PC-3 (cell line): Measurements from ENCODE around the gene SPHKAP. TPM values are rescaled to one million over a fixed set of nuclear protein-coding genes. Genes with fewer than 3 reads are reported as not detected.

Source experiments
- ATAC-seq: fragments of 200-7000 bp; cut with Tn5 transposase; 2 replicates; pipeline ENCODE4 v1.9.1; 2020; ENCODE audit warnings: mild to moderate bottlenecking, moderate library complexity
- BruUV-seq: library from RNA; stranded (reverse); fragments of 400-500 nt; replicated peaks from 2 replicates; lab custom pipeline; 2021; lab: Mats Ljungman, UMichigan
- CTCF ChIA-PET: fragments of 300-600 bp; sonication (Branson Sonifier 250); formaldehyde crosslinking; loops from one replicate; lab custom pipeline; 2022; ENCODE audit warnings: antibody characterized with exemption; lab: Charles Lee
- POLR2A ChIA-PET: fragments of 300-600 bp; sonication (Branson Sonifier 250); formaldehyde crosslinking; loops from one replicate; lab custom pipeline; 2022; ENCODE audit warnings: antibody characterized with exemption; ENCODE audit not compliant: unreplicated experiment; lab: Charles Lee
- DNase-seq: peaks from one replicate; pipeline ENCODE4 v3.0.0-alpha.2; 2015
- H2AFZ ChIP-seq: fragments of 300-600 bp; sonication (generic); 2 replicates; pipeline ENCODE4 v1.6.0; 2016; ENCODE audit warnings: antibody characterized with exemption, low read length
- H3F3A ChIP-seq: fragments of 300-600 bp; sonication (generic); one replicate; pipeline ENCODE4 v1.6.0; 2017; ENCODE audit warnings: antibody characterized with exemption, low read length, control low read depth, mild to moderate bottlenecking; ENCODE audit not compliant: unreplicated experiment
- H3K27ac ChIP-seq: fragments of 300-600 bp; sonication (generic); 2 replicates; pipeline ENCODE4 v1.5.1; 2016; ENCODE audit warnings: mild to moderate bottlenecking, low read length
- H3K27me3 ChIP-seq: fragments of 300-600 bp; sonication (generic); 2 replicates; pipeline ENCODE4 v1.6.1; 2016; ENCODE audit warnings: low read length, mixed read lengths
- H3K36me3 ChIP-seq: fragments of 300-600 bp; sonication (generic); 2 replicates; pipeline ENCODE4 v1.6.1; 2016; ENCODE audit warnings: low read depth, mixed run types, low read length, mixed read lengths
- H3K4me1 ChIP-seq: fragments of 300-600 bp; sonication (generic); 2 replicates; pipeline ENCODE4 v1.5.1; 2016; ENCODE audit warnings: low read length; ENCODE audit not compliant: insufficient read depth
- H3K4me2 ChIP-seq: fragments of 300-600 bp; sonication (generic); 2 replicates; pipeline ENCODE4 v1.6.0; 2016; ENCODE audit warnings: low read length
- H3K4me3 ChIP-seq: fragments of 300-600 bp; sonication (generic); 2 replicates; pipeline ENCODE4 v1.5.1; 2016; ENCODE audit warnings: mild to moderate bottlenecking, low read length, mixed read lengths
- H3K79me2 ChIP-seq: fragments of 300-600 bp; sonication (generic); 2 replicates; pipeline ENCODE4 v1.6.1; 2017; ENCODE audit warnings: low read length, mixed read lengths
- H3K9ac ChIP-seq: fragments of 300-600 bp; sonication (generic); 2 replicates; pipeline ENCODE4 v1.6.0; 2016; ENCODE audit warnings: mild to moderate bottlenecking, low read length
- H3K9me2 ChIP-seq: fragments of 300-600 bp; sonication (generic); replicated peaks from 2 replicates; pipeline ENCODE4 v1.6.1; 2016; ENCODE audit warnings: mixed run types, low read length, mixed read lengths
- H3K9me3 ChIP-seq: fragments of 300-600 bp; sonication (generic); 2 replicates; pipeline ENCODE4 v1.6.1; 2016; ENCODE audit warnings: low read length, mixed read lengths
- H4K20me1 ChIP-seq: fragments of 300-600 bp; sonication (generic); 2 replicates; pipeline ENCODE4 v1.6.1; 2016; ENCODE audit warnings: low read length, mixed read lengths
- EZH2 ChIP-seq: fragments of 300-600 bp; sonication (generic); IDR thresholded peaks from one replicate; pipeline ENCODE4 v1.6.1; 2017; ENCODE audit warnings: antibody characterized with exemption, mild to moderate bottlenecking, low read length; ENCODE audit not compliant: unreplicated experiment
- EZH2phosphoT487 ChIP-seq: fragments of 300-600 bp; sonication (generic); IDR thresholded peaks from 2 replicates; pipeline ENCODE4 v1.6.1; 2018; ENCODE audit warnings: mild to moderate bottlenecking, antibody characterized with exemption, low read length, borderline replicate concordance
- intact Hi-C: fragments of 100-400 bp; cut with micrococcal nuclease; formaldehyde crosslinking; loops from 2 replicates; pipeline ENCODE4 v1.9.0; 2023
- total RNA-seq: library from RNA; depleted of rRNA; stranded (reverse); fragments of >200 nt; gene quantifications from 2 replicates; pipeline ENCODE4 v1.2.3, GENCODE V29; 2014
- TF ChIP-seq, protein P1 (sequence below): fragments of 300-600 bp; sonication (generic); conservative IDR thresholded peaks from 2 replicates; pipeline ENCODE4 v1.5.1; 2017; ENCODE audit warnings: antibody characterized with exemption, low read depth, mild to moderate bottlenecking, low read length

SPHKAP gene
- total RNA-seq, 1 experiment from 2014 or later, result not detected

DNA sequence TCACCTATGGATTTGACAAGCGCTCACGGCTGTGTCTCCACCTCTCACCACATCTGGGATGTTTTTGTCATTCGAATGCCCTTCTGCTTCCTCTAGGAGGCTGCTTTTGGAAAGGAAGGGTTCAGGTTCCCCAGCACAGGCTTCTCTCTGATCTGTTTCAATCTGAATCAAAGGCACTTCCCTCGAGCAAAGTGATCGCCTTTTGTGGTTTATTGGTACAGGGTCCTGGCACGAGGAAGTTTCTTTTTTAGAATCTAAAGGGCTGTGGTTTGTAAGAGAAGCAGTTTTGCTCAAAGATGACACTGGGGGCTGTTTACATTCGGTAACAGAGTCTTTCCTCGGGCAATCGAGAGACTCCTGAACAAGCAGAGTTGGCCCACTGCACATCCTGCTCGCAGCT, 165.1 kb downstream of the SPHKAP start:
- ChIA-PET CTCF (no interaction called here), POLR2A (no interaction called here)
- H3K9me2 ChIP-seq, result no peaks in the 10 kb centered on the region
- no peak overlapping the region for H3K4me3 ChIP-seq
- no peaks in the 10 kb centered on the region for H3K36me3 ChIP-seq
- H3K79me2 ChIP-seq, result no peaks in the 10 kb centered on the region
- no peaks in the 10 kb centered on the region for H3K4me1 ChIP-seq
- no peaks in the 10 kb centered on the region for H4K20me1 ChIP-seq
- intact Hi-C loops, result no loop called here
- no peak overlapping the region for H3K9ac ChIP-seq
- no TSS peak for BruUV-seq
- DNase-seq, result no peak
- no peak overlapping the region for H3K4me2 ChIP-seq
- H2AFZ ChIP-seq, result no peak overlapping the region
- TF ChIP-seq, protein P1, sequence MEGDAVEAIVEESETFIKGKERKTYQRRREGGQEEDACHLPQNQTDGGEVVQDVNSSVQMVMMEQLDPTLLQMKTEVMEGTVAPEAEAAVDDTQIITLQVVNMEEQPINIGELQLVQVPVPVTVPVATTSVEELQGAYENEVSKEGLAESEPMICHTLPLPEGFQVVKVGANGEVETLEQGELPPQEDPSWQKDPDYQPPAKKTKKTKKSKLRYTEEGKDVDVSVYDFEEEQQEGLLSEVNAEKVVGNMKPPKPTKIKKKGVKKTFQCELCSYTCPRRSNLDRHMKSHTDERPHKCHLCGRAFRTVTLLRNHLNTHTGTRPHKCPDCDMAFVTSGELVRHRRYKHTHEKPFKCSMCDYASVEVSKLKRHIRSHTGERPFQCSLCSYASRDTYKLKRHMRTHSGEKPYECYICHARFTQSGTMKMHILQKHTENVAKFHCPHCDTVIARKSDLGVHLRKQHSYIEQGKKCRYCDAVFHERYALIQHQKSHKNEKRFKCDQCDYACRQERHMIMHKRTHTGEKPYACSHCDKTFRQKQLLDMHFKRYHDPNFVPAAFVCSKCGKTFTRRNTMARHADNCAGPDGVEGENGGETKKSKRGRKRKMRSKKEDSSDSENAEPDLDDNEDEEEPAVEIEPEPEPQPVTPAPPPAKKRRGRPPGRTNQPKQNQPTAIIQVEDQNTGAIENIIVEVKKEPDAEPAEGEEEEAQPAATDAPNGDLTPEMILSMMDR, result no peak
- TF ChIP-seq EZH2phosphoT487 (no peak), EZH2 (no peak)
- peaks cover 21% of the 10 kb centered on the region; the same call in 1 of the 2 replicates for H3K27me3 ChIP-seq
- no peaks in the 10 kb centered on the region for H3K9me3 ChIP-seq
- H3F3A ChIP-seq, result no peaks in the 10 kb centered on the region
- H3K27ac ChIP-seq, result no peak overlapping the region
- no peak for ATAC-seq

DNA sequence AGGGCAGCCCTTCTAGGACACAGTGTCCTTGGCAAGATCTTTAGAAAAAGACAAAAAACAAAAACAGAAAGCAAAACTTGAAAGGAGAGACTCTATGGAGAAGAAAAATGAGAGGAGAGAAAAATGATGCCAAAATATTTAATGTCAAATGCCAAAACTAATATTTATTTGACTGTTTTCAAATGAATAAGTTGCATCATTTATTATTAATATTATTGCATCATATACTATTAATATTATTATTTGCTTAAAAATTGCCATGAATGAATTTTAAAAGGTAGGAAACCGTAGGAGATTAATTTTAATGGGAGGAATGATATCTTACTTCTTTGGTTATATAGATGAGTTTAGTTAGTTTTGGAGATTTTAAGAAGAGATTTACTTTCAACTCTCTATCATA, 165.7 kb downstream of the SPHKAP start:
- H3K79me2 ChIP-seq, result no peaks in the 10 kb centered on the region
- no TSS peak for BruUV-seq
- H3K36me3 ChIP-seq, result no peaks in the 10 kb centered on the region
- no peak overlapping the region for H3K9ac ChIP-seq
- no peak overlapping the region for H3K4me2 ChIP-seq
- H4K20me1 ChIP-seq, result no peaks in the 10 kb centered on the region
- POLR2A ChIA-PET, result no interaction called here
- no peak overlapping the region for H2AFZ ChIP-seq
- H3K27ac ChIP-seq, result no peak overlapping the region
- no peaks in the 10 kb centered on the region for H3K4me1 ChIP-seq
- DNase-seq (no peak), ATAC-seq (no peak)
- intact Hi-C loops, result no loop called here
- no peaks in the 10 kb centered on the region for H3K9me3 ChIP-seq
- no peaks in the 10 kb centered on the region for H3F3A ChIP-seq
- H3K4me3 ChIP-seq, result no peak overlapping the region
- TF ChIP-seq EZH2phosphoT487 (no peak), EZH2 (no peak)
- TF ChIP-seq, protein P1, result no peak
- no peaks in the 10 kb centered on the region for H3K9me2 ChIP-seq
- peaks cover 16% of the 10 kb centered on the region; the same call in 1 of the 2 replicates for H3K27me3 ChIP-seq
- CTCF ChIA-PET, result no interaction called here

DNA sequence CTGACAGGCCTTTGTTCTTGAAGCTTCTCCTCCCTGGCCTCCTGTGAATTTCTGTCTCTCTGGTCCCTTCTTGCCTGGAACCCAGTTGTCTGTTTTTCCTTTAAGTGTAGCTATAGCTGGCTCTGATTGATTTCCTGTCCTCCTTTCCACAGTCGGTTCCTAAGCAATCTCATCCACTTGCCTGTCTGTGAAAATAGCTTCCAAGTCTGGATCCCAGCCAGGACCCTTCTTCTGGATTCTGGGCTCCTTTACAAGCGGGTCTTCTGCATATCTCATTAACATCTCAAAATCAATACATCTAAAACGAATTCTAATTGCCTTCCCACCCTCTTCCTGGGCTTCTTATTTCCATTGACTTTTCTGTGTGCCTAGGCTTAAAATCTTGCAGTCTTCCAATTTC, 185.1 kb downstream of the SPHKAP start:
- ATAC-seq (no peak), DNase-seq (no peak)
- Histone ChIP-seq H4K20me1 (no peaks in the 10 kb centered on the region), H3K9me3 (no peaks in the 10 kb centered on the region), H3K79me2 (no peaks in the 10 kb centered on the region), H3K27me3 (peaks cover 61% of the 10 kb centered on the region), H3K4me1 (no peaks in the 10 kb centered on the region), H3K9me2 (no peaks in the 10 kb centered on the region), H3K4me2 (no peak overlapping the region), H3F3A (no peaks in the 10 kb centered on the region), H3K27ac (no peak overlapping the region), H3K36me3 (no peaks in the 10 kb centered on the region), H3K4me3 (no peak overlapping the region), H2AFZ (no peak overlapping the region), H3K9ac (no peak overlapping the region)
- intact Hi-C loops, result no loop called here
- TF ChIP-seq EZH2 (no peak), EZH2phosphoT487 (no peak)
- TF ChIP-seq, protein P1, result no peak
- ChIA-PET CTCF (no interaction called here), POLR2A (no interaction called here)
- BruUV-seq, result no TSS peak
